ENCODE results near the gene MYO1A. TPM values are rescaled to one million over a fixed set of nuclear protein-coding genes. Genes with fewer than 3 reads are reported as not detected.

MYO1A gene
- polyA plus RNA-seq, 1 donor from 2014 or later: not detected

DNA sequence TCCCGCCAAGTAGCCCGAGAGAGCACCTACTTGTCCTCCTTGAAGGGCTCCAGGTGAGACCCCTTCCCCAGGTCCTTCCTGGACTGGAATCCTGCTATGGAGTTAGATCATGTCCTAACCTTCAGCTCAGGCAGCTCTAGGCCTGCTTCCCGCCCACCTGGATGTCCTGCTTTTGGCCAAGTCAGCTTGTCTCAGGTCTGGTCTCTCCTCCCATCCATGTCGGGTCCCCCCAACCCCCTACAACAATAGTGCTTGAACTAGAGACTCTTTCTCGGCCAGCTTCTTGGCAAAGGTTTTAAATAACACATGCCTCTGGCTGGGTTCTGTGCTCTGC is 42.6 kb upstream of the MYO1A start (continued):
- no peak for TF ChIP-seq EZH2 (IDR thresholded peaks at IDR 0.05; ENCODE audit: borderline replicate concordance, insufficient read depth, low read length, poor library complexity, severe bottlenecking)

GRCh38 chr12:57091638-57092528 is 42.0 kb upstream of the MYO1A start:
- Histone ChIP-seq H3F3A (ENCODE audit: insufficient read depth, low read length, poor library complexity, severe bottlenecking) (peaks cover 4% of the 10 kb centered on the region), H3K79me2 (replicated peaks; ENCODE audit: insufficient read depth, low read length) (peaks cover 17% of the 10 kb centered on the region), H3K27me3 (ENCODE audit: insufficient read depth, low read depth, low read length) (peaks cover 12% of the 10 kb centered on the region), H3K9ac (ENCODE audit: low read length) (no peak overlapping the region), H3K4me3 (ENCODE audit: low read length) (no peak overlapping the region), H3K9me3 (ENCODE audit: low read length) (no peaks in the 10 kb centered on the region), H3K4me2 (ENCODE audit: low read length) (no peak overlapping the region), H3K36me3 (ENCODE audit: insufficient read depth, low read length) (no peaks in the 10 kb centered on the region), H3K9me2 (ENCODE audit: insufficient read depth, low read length) (no peaks in the 10 kb centered on the region), H4K20me1 (ENCODE audit: insufficient read depth) (no peaks in the 10 kb centered on the region), H3K27ac (ENCODE audit: low read length) (no peak overlapping the region), H2AFZ (ENCODE audit: low read depth, low read length) (no peak overlapping the region)
- no peak for TF ChIP-seq REST (IDR thresholded peaks at IDR 0.05; ENCODE audit: borderline replicate concordance)
- TF ChIP-seq TAF1 (IDR thresholded peaks at IDR 0.05; ENCODE audit: low read depth): no peak
- TF ChIP-seq EZH2 (IDR thresholded peaks at IDR 0.05; ENCODE audit: borderline replicate concordance, insufficient read depth, low read length, poor library complexity, severe bottlenecking): no peak
- no peak for TF ChIP-seq RAD21 (conservative IDR thresholded peaks at IDR 0.05)
- no peak for TF ChIP-seq MXI1 (conservative IDR thresholded peaks at IDR 0.05; ENCODE audit: poor library complexity, severe bottlenecking)
- TF ChIP-seq POLR2AphosphoS5 (IDR thresholded peaks at IDR 0.05): no peak
- TF ChIP-seq SMC3 (conservative IDR thresholded peaks at IDR 0.05; ENCODE audit: poor library complexity): no peak
- no peak for TF ChIP-seq EP300 (conservative IDR thresholded peaks at IDR 0.05; ENCODE audit: poor library complexity, severe bottlenecking)
- TF ChIP-seq, protein P1, sequence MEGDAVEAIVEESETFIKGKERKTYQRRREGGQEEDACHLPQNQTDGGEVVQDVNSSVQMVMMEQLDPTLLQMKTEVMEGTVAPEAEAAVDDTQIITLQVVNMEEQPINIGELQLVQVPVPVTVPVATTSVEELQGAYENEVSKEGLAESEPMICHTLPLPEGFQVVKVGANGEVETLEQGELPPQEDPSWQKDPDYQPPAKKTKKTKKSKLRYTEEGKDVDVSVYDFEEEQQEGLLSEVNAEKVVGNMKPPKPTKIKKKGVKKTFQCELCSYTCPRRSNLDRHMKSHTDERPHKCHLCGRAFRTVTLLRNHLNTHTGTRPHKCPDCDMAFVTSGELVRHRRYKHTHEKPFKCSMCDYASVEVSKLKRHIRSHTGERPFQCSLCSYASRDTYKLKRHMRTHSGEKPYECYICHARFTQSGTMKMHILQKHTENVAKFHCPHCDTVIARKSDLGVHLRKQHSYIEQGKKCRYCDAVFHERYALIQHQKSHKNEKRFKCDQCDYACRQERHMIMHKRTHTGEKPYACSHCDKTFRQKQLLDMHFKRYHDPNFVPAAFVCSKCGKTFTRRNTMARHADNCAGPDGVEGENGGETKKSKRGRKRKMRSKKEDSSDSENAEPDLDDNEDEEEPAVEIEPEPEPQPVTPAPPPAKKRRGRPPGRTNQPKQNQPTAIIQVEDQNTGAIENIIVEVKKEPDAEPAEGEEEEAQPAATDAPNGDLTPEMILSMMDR (IDR thresholded peaks at IDR 0.05; ENCODE audit: poor library complexity, severe bottlenecking): no peak

- no peak for TF ChIP-seq TAF1 (IDR thresholded peaks at IDR 0.05; ENCODE audit: low read depth)
- TF ChIP-seq, protein P1 (IDR thresholded peaks at IDR 0.05; ENCODE audit: poor library complexity, severe bottlenecking): no peak
- TF ChIP-seq RAD21 (conservative IDR thresholded peaks at IDR 0.05): no peak
- TF ChIP-seq POLR2AphosphoS5 (IDR thresholded peaks at IDR 0.05): no peak
- no peak for TF ChIP-seq MXI1 (conservative IDR thresholded peaks at IDR 0.05; ENCODE audit: poor library complexity, severe bottlenecking)
- TF ChIP-seq EP300 (conservative IDR thresholded peaks at IDR 0.05; ENCODE audit: poor library complexity, severe bottlenecking): no peak
- no peak for TF ChIP-seq EZH2 (IDR thresholded peaks at IDR 0.05; ENCODE audit: borderline replicate concordance, insufficient read depth, low read length, poor library complexity, severe bottlenecking)
- no peak for TF ChIP-seq REST (IDR thresholded peaks at IDR 0.05; ENCODE audit: borderline replicate concordance)
- TF ChIP-seq SMC3 (conservative IDR thresholded peaks at IDR 0.05; ENCODE audit: poor library complexity): no peak
- H3K9ac ChIP-seq (ENCODE audit: low read length): no peak overlapping the region
- H3K9me3 ChIP-seq (ENCODE audit: low read length): no peaks in the 10 kb centered on the region
- H3K27me3 ChIP-seq (ENCODE audit: insufficient read depth, low read depth, low read length): peaks cover 12% of the 10 kb centered on the region
- peak overlapping the region; percentile 55 for H3K4me2 ChIP-seq (ENCODE audit: low read length)
- H4K20me1 ChIP-seq (ENCODE audit: insufficient read depth): no peaks in the 10 kb centered on the region
- H3F3A ChIP-seq (ENCODE audit: insufficient read depth, low read length, poor library complexity, severe bottlenecking): peaks cover 4% of the 10 kb centered on the region
- no peaks in the 10 kb centered on the region for H3K9me2 ChIP-seq (ENCODE audit: insufficient read depth, low read length)
- no peak overlapping the region for H2AFZ ChIP-seq (ENCODE audit: low read depth, low read length)
- H3K36me3 ChIP-seq (ENCODE audit: insufficient read depth, low read length): no peaks in the 10 kb centered on the region
- peak overlapping the region; percentile 91 for H3K4me3 ChIP-seq (ENCODE audit: low read length)
- H3K79me2 ChIP-seq (replicated peaks; ENCODE audit: insufficient read depth, low read length): peaks cover 17% of the 10 kb centered on the region
- H3K27ac ChIP-seq (ENCODE audit: low read length): no peak overlapping the region
These were observed 41.2 kb upstream of the MYO1A start for GRCh38 chr12:57090924-57091637.
